Liver (tissue), 9 donors: Measurements from ENCODE around the gene TAS2R41. TPM values are rescaled to one million over a fixed set of nuclear protein-coding genes. Genes with fewer than 3 reads are reported as not detected.

Experiments used
- DNase-seq: peaks from one replicate; pipeline ENCODE4 v3.0.0-alpha.2; 2017; ENCODE audit warnings: low spot score
- H3K27ac ChIP-seq, 2 donors: one replicate each; pipeline ENCODE4 v1.7.0; 2013; ENCODE audit warnings: inconsistent platforms in 2 of 2, low read length in 2 of 2, control low read depth in 1 of 2, low read depth in 1 of 2, mild to moderate bottlenecking in 1 of 2
- H3K27me3 ChIP-seq, 4 donors: one replicate each; pipeline versions ENCODE4 v1.6.1 to v1.7.0; 2013; ENCODE audit warnings: low read length in 3 of 4, inconsistent platforms in 1 of 4, mild to moderate bottlenecking in 1 of 4, moderate library complexity in 1 of 4; ENCODE audit not compliant: control insufficient read depth in 4 of 4, insufficient read depth in 4 of 4
- H3K36me3 ChIP-seq, 4 donors: one replicate each; pipeline versions ENCODE4 v1.6.1 to v1.7.0; 2013; ENCODE audit warnings: low read length in 3 of 4, mild to moderate bottlenecking in 3 of 4, low read depth in 1 of 4, moderate library complexity in 1 of 4; ENCODE audit not compliant: control insufficient read depth in 4 of 4, insufficient read depth in 3 of 4
- H3K4me1 ChIP-seq, 4 donors: one replicate each; pipeline versions ENCODE4 v1.6.1 to v1.7.0; 2013; ENCODE audit warnings: low read length in 3 of 4, mild to moderate bottlenecking in 3 of 4, moderate library complexity in 1 of 4; ENCODE audit not compliant: control insufficient read depth in 4 of 4, insufficient read depth in 4 of 4
- H3K4me3 ChIP-seq, 3 donors: one replicate each; pipeline versions ENCODE4 v1.6.1 to v1.7.0; 2013; ENCODE audit warnings: low read length in 3 of 3, control low read depth in 1 of 3, low read depth in 1 of 3, mild to moderate bottlenecking in 1 of 3
- H3K9ac ChIP-seq, 2 donors: one replicate each; pipeline ENCODE4 v1.7.0; 2013; ENCODE audit warnings: low read length in 2 of 2, mild to moderate bottlenecking in 2 of 2, moderate library complexity in 2 of 2, control low read depth in 1 of 2, low read depth in 1 of 2
- H3K9me3 ChIP-seq, 4 donors: one replicate each; pipeline versions ENCODE4 v1.6.1 to v1.7.0; 2013; ENCODE audit warnings: low read length in 3 of 4; ENCODE audit not compliant: control insufficient read depth in 4 of 4
- CTCF ChIP-seq: fragments of 150-350 bp; IDR thresholded peaks from 2 replicates; pipeline ENCODE4 v1.5.1; 2017; ENCODE audit warnings: improper control_type of control experiment, low read depth, low read length; ENCODE audit not compliant: missing input control
- EGR1 ChIP-seq, 2 donors: IDR thresholded peaks; 2 replicates each; pipeline ENCODE4 v1.6.1; 2016 to 2018; ENCODE audit warnings: antibody characterized with exemption in 2 of 2, low read depth in 2 of 2
- FOXA2 ChIP-seq: IDR thresholded peaks from 2 replicates; pipeline ENCODE4 v1.6.1; 2016; ENCODE audit warnings: antibody characterized with exemption
- GABPA ChIP-seq, 2 donors: IDR thresholded peaks in 1 of 2; conservative IDR thresholded peaks in 1 of 2; 2 replicates each; pipeline ENCODE4 v1.6.1; 2016; ENCODE audit warnings: antibody characterized with exemption in 2 of 2, mild to moderate bottlenecking in 1 of 2, moderate library complexity in 1 of 2
- HNF4G ChIP-seq: IDR thresholded peaks from 2 replicates; pipeline ENCODE4 v1.6.1; 2016; ENCODE audit warnings: antibody characterized with exemption
- JUND ChIP-seq, 2 donors: IDR thresholded peaks; 2 replicates each; pipeline ENCODE4 v1.6.1; 2016; ENCODE audit warnings: antibody characterized with exemption in 2 of 2
- RXRA ChIP-seq, 2 donors: IDR thresholded peaks; 2 replicates each; pipeline ENCODE4 v1.6.1; 2017 to 2018; ENCODE audit warnings: antibody characterized with exemption in 2 of 2, mild to moderate bottlenecking in 1 of 2
- SP1 ChIP-seq: IDR thresholded peaks from 2 replicates; pipeline ENCODE4 v1.6.1; 2018; ENCODE audit warnings: antibody characterized with exemption, mild to moderate bottlenecking
- YY1 ChIP-seq: IDR thresholded peaks from 2 replicates; pipeline ENCODE4 v1.6.1; 2016; ENCODE audit warnings: antibody characterized with exemption, mild to moderate bottlenecking
- ZBTB33 ChIP-seq: IDR thresholded peaks from 2 replicates; pipeline ENCODE4 v1.6.1; 2016; ENCODE audit warnings: antibody characterized with exemption
- whole genome bisulfite sequencing: extraction: QIAGEN DNeasy Blood & Tissue Kit; methylation state at CpG from one replicate; pipeline ENCODE4 v1.1.7; 2013; 5-methylcytosine and 5-hydroxymethylcytosine counted together
- polyA plus RNA-seq, 2 donors: library from polyadenylated mRNA; stranded (reverse) in 1 of 2; unstranded in 1 of 2; fragments of 200-250 nt in 1 of 2; fragments of >200 nt in 1 of 2; fragmentation: Nextera tagmentation in 1 of 2; extraction: Ambion mirVana in 1 of 2; gene quantifications; one replicate each; pipeline versions ENCODE4 v1.2.1 to v1.2.3, GENCODE V29; 2013 to 2015
- total RNA-seq, 2 donors: library from RNA; depleted of rRNA; stranded (reverse); fragments of >200 nt; gene quantifications; one replicate each; pipeline ENCODE4 v1.2.3, GENCODE V29; 2014
- TF ChIP-seq, protein P1 (sequence below): IDR thresholded peaks from 2 replicates; pipeline ENCODE4 v1.6.1; 2016; ENCODE audit warnings: antibody characterized with exemption, mild to moderate bottlenecking
- TF ChIP-seq, protein P2 (sequence below): IDR thresholded peaks from 2 replicates; pipeline ENCODE4 v1.6.1; 2016; ENCODE audit warnings: antibody characterized with exemption
- donor health status: healthy.
- donor health status: healthy.
- donor health status: healthy.
- donor health status: healthy.
- donor health status: healthy.

TAS2R41 gene
- total and polyA plus RNA-seq, 4 donors = 0.25 TPM; not detected in 3

GRCh38 chr7:143492799-143493739 lies 15.4 kb downstream of the TAS2R41 start:
- peaks cover 0 to 4% (median 2%) of the 10 kb centered on the region in 4 donors for H3K4me1 ChIP-seq
- no peaks in the 10 kb centered on the region for H3K36me3 ChIP-seq
- H3K4me3 ChIP-seq = no peak overlapping the region
- no peak for TF ChIP-seq GABPA (IDR thresholded peaks at IDR 0.05 in 1 of 2, conservative IDR thresholded peaks at IDR 0.05 in 1 of 2)
- no peak for TF ChIP-seq JUND (IDR thresholded peaks at IDR 0.05)
- TF ChIP-seq FOXA2 = no peak
- no peak for TF ChIP-seq HNF4G
- TF ChIP-seq ZBTB33 = no peak
- TF ChIP-seq SP1 = no peak
- TF ChIP-seq CTCF = no peak
- no peak for TF ChIP-seq YY1
- TF ChIP-seq, protein P1, sequence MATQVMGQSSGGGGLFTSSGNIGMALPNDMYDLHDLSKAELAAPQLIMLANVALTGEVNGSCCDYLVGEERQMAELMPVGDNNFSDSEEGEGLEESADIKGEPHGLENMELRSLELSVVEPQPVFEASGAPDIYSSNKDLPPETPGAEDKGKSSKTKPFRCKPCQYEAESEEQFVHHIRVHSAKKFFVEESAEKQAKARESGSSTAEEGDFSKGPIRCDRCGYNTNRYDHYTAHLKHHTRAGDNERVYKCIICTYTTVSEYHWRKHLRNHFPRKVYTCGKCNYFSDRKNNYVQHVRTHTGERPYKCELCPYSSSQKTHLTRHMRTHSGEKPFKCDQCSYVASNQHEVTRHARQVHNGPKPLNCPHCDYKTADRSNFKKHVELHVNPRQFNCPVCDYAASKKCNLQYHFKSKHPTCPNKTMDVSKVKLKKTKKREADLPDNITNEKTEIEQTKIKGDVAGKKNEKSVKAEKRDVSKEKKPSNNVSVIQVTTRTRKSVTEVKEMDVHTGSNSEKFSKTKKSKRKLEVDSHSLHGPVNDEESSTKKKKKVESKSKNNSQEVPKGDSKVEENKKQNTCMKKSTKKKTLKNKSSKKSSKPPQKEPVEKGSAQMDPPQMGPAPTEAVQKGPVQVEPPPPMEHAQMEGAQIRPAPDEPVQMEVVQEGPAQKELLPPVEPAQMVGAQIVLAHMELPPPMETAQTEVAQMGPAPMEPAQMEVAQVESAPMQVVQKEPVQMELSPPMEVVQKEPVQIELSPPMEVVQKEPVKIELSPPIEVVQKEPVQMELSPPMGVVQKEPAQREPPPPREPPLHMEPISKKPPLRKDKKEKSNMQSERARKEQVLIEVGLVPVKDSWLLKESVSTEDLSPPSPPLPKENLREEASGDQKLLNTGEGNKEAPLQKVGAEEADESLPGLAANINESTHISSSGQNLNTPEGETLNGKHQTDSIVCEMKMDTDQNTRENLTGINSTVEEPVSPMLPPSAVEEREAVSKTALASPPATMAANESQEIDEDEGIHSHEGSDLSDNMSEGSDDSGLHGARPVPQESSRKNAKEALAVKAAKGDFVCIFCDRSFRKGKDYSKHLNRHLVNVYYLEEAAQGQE = no peak
- TF ChIP-seq EGR1 (IDR thresholded peaks at IDR 0.05; ENCODE audit: low read depth in 2 of 2) = no peak
- TF ChIP-seq, protein P2, sequence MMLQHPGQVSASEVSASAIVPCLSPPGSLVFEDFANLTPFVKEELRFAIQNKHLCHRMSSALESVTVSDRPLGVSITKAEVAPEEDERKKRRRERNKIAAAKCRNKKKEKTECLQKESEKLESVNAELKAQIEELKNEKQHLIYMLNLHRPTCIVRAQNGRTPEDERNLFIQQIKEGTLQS = no peak
- TF ChIP-seq RXRA (IDR thresholded peaks at IDR 0.05) = no peak
- no peaks in the 10 kb centered on the region for H3K27me3 ChIP-seq
- no peak overlapping the region for H3K9ac ChIP-seq
- no peaks in the 10 kb centered on the region for H3K9me3 ChIP-seq
- no peak for DNase-seq
- no peak overlapping the region for H3K27ac ChIP-seq
- 82% methylated on average over 6 of the region's 6 CpGs for WGBS

- Histone ChIP-seq H3K9ac (no peak overlapping the region), H3K36me3 (no peaks in the 10 kb centered on the region), H3K4me1 (no peaks in the 10 kb centered on the region), H3K4me3 (no peak overlapping the region), H3K9me3 (no peaks in the 10 kb centered on the region), H3K27me3 (no peaks in the 10 kb centered on the region), H3K27ac (no peak overlapping the region)
- DNase-seq = no peak
- WGBS = 98% methylated on average over 1 of the region's 1 CpG
- TF ChIP-seq SP1 = no peak
Measured at GRCh38 chr7:143493751-143494150, 16.1 kb downstream of the TAS2R41 start.
